ENCODE measurements around the gene ALKBH6. TPM values are rescaled to one million over a fixed set of nuclear protein-coding genes. Genes with fewer than 3 reads are reported as not detected.

ALKBH6 gene
- total and polyA plus RNA-seq, 2 of the 8 experiments (the other 6 are each of a cell fraction or from before 2014, with no cell fraction given): 19.2 to 33.3 TPM

DNA sequence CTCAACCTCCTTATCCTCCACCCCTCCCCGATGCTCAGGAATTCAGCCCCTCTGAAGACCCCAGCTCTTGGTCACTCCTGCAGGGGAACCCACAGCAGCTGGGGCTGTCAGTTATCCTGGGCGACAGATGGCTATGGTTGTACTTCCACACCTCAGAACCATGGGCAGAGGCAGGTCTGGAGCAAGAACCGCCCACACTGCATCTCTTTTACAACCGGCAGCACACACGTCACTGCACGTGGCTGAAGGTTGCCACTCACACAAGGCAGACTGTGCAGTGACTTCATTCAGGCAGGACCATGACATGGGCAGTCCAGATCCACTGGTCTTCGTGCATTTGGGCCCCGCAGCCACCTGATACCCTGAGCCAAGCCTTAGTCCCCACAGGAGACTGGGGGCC lies 40.5 kb downstream of the ALKBH6 start:
- H4K5ac ChIP-seq (ENCODE audit: insufficient read length, low read depth, low read length): no peak overlapping the region
- no peak overlapping the region for H4K91ac ChIP-seq (replicated peaks; ENCODE audit: insufficient read length, low read length)
- no peak overlapping the region for H3K4me3 ChIP-seq (ENCODE audit: extremely low read depth in 1 of 4, insufficient read depth in 2 of 4, low read depth in 3 of 4, low read length in 4 of 4)
- no peak overlapping the region for H2BK20ac ChIP-seq (ENCODE audit: low read length)
- ChIA-PET POLR2A (ENCODE audit: partially characterized antibody) (no interaction called here), CTCF (ENCODE audit: partially characterized antibody) (interaction anchor here (5.4 kb wide), 1 partner anchor 11 kb away, joined by 47 read pairs; no protein-coding TSS in a partner anchor)
- no peak overlapping the region for H2AK5ac ChIP-seq (ENCODE audit: low read depth, low read length)
- H3K56ac ChIP-seq (replicated peaks; ENCODE audit: insufficient read length, low read depth, low read length): no peak overlapping the region
- H3K4me1 ChIP-seq (replicated peaks in 1 of 4; ENCODE audit: control insufficient read depth in 3 of 4, insufficient read depth in 4 of 4, low read length in 3 of 4): no peaks in the 10 kb centered on the region; a peak in 5 of 7 replicates
- H2BK12ac ChIP-seq (ENCODE audit: low read depth, low read length): no peak overlapping the region
- no peak overlapping the region for H3K23ac ChIP-seq (ENCODE audit: insufficient read length)
- no peak overlapping the region for H3K27ac ChIP-seq (ENCODE audit: low read depth, low read length)
- no peak overlapping the region for H2AFZ ChIP-seq (ENCODE audit: low read length)
- no peak overlapping the region for H3K18ac ChIP-seq (ENCODE audit: extremely low read depth, low read length)
- DNase-seq (ENCODE audit: low read depth in 1 of 2, low spot score in 2 of 2) (no peak), FAIRE-seq (no peak)
- 75% methylated on average over 8 of the region's 8 CpGs; no CpG with 5 or more reads in 1 of the 2 experiments for WGBS, 2 experiments (ENCODE audit: extremely low coverage in 1 of 2, insufficient coverage in 1 of 2, insufficient read length in 1 of 2, insufficient replicate concordance in 2 of 2, low coverage in 1 of 2, low lambda C conversion rate in 2 of 2, missing lambda C conversion rate in 1 of 2)
- H3K79me2 ChIP-seq (ENCODE audit: control insufficient read depth in 1 of 2, insufficient read depth in 2 of 2, low read length in 2 of 2): no peaks in the 10 kb centered on the region
- H3K36me3 ChIP-seq (ENCODE audit: control insufficient read depth in 2 of 4, insufficient read depth in 4 of 4, low read length in 3 of 4): no peaks in the 10 kb centered on the region
- H2BK120ac ChIP-seq (replicated peaks; ENCODE audit: low read depth, low read length): no peak overlapping the region
- no peak overlapping the region for H3K4me2 ChIP-seq (ENCODE audit: insufficient read depth in 1 of 2, low read depth in 2 of 2, low read length in 2 of 2)
- H4K8ac ChIP-seq (ENCODE audit: extremely low read depth, insufficient read depth, low read length): no peak overlapping the region
- no peak overlapping the region for H2BK15ac ChIP-seq (ENCODE audit: low read length)
- peaks cover 0 to 2% (median 0%) of the 10 kb centered on the region in 4 experiments; a peak in 1 of 7 replicates for H3K27me3 ChIP-seq (replicated peaks in 1 of 4; ENCODE audit: control insufficient read depth in 3 of 4, extremely low read depth in 1 of 4, insufficient read depth in 3 of 4, low read length in 3 of 4)
- H3K9me3 ChIP-seq (ENCODE audit: insufficient read depth in 2 of 2, low read depth in 1 of 2, low read length in 1 of 2): no peaks in the 10 kb centered on the region
- no peaks in the 10 kb centered on the region; the same call in 1 of the 2 replicates for H3K23me2 ChIP-seq (ENCODE audit: low read depth, low read length)
- H4K20me1 ChIP-seq (replicated peaks in 1 of 2; ENCODE audit: control insufficient read depth in 1 of 2, insufficient read depth in 2 of 2, low read length in 2 of 2): peaks cover 0 to 5% of the 10 kb centered on the region in 2 experiments
- no peak overlapping the region for H3K14ac ChIP-seq (ENCODE audit: insufficient read length)
- no peak overlapping the region for H3K4ac ChIP-seq (replicated peaks; ENCODE audit: insufficient read length, low read depth, low read length)
- H3K9ac ChIP-seq (replicated peaks in 1 of 4; ENCODE audit: extremely low read depth in 1 of 4, low read depth in 3 of 4, low read length in 3 of 4): no peak overlapping the region
- no peak overlapping the region for H2BK5ac ChIP-seq (ENCODE audit: low read depth, low read length)
- no peaks in the 10 kb centered on the region for H3K79me1 ChIP-seq (ENCODE audit: low read depth, low read length)
- no peak for TF ChIP-seq MAFK (IDR thresholded peaks at IDR 0.05; ENCODE audit: low read depth, low read length)
- no peak for TF ChIP-seq CEBPB (IDR thresholded peaks at IDR 0.05; ENCODE audit: low read depth, low read length)
- no peak for TF ChIP-seq EGR1 (IDR thresholded peaks at IDR 0.05; ENCODE audit: borderline replicate concordance, low read depth, low read length)
- TF ChIP-seq USF2 (IDR thresholded peaks at IDR 0.05; ENCODE audit: low read length): no peak
- TF ChIP-seq BCL11A (IDR thresholded peaks at IDR 0.05; ENCODE audit: low read depth in 2 of 2, low read length in 2 of 2): no peak
- TF ChIP-seq, protein P1, sequence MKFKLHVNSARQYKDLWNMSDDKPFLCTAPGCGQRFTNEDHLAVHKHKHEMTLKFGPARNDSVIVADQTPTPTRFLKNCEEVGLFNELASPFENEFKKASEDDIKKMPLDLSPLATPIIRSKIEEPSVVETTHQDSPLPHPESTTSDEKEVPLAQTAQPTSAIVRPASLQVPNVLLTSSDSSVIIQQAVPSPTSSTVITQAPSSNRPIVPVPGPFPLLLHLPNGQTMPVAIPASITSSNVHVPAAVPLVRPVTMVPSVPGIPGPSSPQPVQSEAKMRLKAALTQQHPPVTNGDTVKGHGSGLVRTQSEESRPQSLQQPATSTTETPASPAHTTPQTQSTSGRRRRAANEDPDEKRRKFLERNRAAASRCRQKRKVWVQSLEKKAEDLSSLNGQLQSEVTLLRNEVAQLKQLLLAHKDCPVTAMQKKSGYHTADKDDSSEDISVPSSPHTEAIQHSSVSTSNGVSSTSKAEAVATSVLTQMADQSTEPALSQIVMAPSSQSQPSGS (IDR thresholded peaks at IDR 0.05; ENCODE audit: low read length): no peak
- no peak for TF ChIP-seq PHF8 (conservative IDR thresholded peaks at IDR 0.05; ENCODE audit: low read depth, low read length)
